GOT3 (cell line): ENCODE data around the gene VHLL.

Source experiments
- DNase-seq: peaks from one replicate; lab custom pipeline; 2025; ENCODE audit warnings: mixed read lengths; lab: John Stamatoyannopoulos, UW

Gene VHLL

GRCh38 chr1:156291226-156292061 is 7.7 kb downstream of the VHLL start:
- DNase-seq = peak; percentile 78

DNA sequence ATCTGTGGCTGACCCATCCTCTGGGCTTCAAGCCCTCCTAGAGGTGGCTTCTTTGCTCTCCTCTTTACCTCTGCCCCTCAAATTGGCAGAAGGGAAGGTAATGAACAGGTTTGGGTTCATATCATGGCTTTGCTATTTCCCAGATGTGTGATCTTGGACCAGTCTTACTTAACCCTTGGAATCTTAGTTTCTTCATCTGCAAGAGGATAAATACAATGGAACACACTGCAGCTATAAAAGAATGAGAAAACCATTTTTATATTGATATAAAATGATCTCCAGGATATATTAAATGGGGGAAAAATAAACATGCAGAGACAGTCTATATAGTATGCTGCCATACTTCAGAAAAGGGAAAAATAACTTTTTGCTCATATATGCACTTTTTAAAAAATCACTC is 9.2 kb downstream of the VHLL start:
- no peak for DNase-seq

GRCh38 chr1:156286061-156286460 is 13.0 kb downstream of the VHLL start:
- no peak for DNase-seq

DNA sequence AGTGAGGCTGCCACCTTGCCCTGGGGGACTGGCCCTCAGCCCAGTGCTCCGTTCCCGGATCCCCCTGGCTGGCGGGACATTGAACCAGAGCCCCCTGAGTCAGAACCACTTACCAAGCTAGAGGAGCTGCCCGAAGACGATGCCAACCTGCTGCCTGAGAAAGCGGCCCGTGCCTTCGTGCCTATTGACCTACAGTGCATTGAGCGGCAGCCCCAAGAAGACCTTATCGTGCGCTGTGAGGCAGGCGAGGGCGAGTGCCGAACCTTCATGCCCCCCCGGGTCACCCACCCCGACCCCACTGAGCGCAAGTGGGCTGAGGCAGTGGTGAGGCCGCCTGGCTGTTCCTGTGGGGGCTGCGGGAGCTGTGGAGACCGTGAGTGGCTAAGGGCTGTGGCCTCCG is 13.7 kb downstream of the VHLL start:
- DNase-seq = no peak

- DNase-seq = no peak
These were observed 14.3 kb downstream of the VHLL start for GRCh38 chr1:156284757-156285156.

- no peak for DNase-seq
These were observed 15.0 kb downstream of the VHLL start, which contains the start of gene TMEM79 for GRCh38 chr1:156284112-156284511. TMEM79 (plus strand) TSS chr1:156284325; CDS start chr1:156285227, 902 bp downstream.

DNA sequence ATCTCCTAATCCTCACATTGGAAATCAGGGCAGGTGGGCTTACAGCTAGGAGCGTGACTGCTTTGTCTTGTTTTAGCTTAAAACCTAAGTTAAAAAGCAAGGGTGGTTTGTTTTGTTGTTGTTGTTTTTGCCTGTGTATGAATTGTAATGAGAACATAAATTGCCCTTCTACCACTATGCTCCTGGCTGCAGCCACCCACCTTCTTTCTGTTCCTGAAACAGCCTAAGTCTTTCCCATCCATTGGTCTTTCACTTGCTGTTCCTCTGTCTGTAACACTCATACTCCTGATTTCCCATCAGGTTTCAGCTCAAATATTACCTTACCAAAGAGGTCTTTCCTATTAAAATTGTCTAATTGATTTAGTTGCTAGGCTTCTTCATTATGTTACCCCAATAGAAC is 15.6 kb downstream of the VHLL start:
- no peak for DNase-seq

GRCh38 chr1:156282479-156283222 is 16.5 kb downstream of the VHLL start, which contains the start of gene SMG5:
SMG5 (minus strand) TSS chr1:156282825; CDS start chr1:156282680, 145 bp downstream.
- DNase-seq = peak; percentile 84

- no peak for DNase-seq
These were observed 17.2 kb downstream of the VHLL start for GRCh38 chr1:156281693-156282478.

GRCh38 chr1:156281281-156281680 is 17.8 kb downstream of the VHLL start:
- DNase-seq = no peak

GRCh38 chr1:156279837-156280236 is 19.3 kb downstream of the VHLL start:
- DNase-seq = no peak

DNA sequence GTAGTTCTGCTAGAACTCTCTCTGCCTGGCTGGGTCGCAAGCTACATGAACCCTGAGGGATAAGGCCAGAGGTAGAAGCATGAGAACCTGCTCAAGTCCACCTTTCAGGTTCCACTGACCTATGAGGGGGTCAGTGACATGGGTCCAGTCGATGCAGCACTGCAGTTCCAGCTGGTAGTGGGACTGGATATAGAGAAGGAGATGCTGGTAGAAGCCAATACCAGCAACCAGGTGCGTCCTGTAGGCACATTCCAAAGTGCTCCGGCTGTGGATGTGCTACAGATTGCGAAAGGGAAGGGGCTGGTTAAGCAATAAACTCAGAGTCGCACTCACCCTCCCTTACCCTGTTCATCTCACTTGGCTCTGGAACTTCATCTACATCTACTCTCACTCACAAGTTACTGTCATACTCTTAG is 22.1 kb downstream of the VHLL start:
- DNase-seq = no peak

- DNase-seq = no peak
These were observed 22.6 kb downstream of the VHLL start for GRCh38 chr1:156276532-156276931.

DNA sequence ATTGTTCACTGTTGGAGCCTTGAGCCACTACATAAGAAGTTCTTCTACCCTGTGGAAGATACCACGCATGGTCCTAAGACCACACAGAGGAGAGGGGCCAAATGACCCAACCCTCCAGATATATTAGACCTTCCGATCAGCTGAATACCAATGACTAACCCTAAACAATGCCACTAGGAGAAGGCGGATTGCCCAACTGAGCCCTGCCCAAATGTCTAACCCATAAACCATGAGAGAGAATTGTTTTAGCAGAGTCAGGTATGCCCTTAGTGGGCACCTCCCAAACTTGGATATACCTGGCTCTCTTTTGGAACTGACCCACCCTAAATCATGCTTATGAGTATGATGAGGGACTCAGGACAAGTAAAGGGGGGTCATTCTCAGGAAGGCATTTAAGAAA is 28.8 kb downstream of the VHLL start:
- no peak for DNase-seq

- DNase-seq = no peak
These were observed 30.8 kb downstream of the VHLL start for GRCh38 chr1:156268336-156268735.

- no peak for DNase-seq
These were observed 33.1 kb downstream of the VHLL start for GRCh38 chr1:156266051-156266450.

DNA sequence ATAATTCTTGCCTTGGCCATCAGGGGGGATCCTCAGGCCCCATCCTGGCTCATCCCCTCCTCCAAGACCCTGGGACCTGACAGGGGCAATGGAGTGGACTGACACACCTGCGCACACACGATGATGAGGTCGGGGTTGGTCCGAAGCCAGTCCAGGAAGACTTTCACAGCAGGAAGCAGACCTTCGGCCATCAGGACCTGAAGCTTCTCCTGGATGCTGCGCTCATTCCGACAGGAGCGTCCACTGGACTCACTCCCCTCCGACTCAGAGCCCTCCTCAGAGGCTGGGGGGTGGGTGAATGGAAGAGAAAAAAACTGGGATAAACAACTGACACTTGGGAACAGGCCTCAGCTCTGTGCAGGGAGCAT is 35.8 kb downstream of the VHLL start:
- no peak for DNase-seq

DNA sequence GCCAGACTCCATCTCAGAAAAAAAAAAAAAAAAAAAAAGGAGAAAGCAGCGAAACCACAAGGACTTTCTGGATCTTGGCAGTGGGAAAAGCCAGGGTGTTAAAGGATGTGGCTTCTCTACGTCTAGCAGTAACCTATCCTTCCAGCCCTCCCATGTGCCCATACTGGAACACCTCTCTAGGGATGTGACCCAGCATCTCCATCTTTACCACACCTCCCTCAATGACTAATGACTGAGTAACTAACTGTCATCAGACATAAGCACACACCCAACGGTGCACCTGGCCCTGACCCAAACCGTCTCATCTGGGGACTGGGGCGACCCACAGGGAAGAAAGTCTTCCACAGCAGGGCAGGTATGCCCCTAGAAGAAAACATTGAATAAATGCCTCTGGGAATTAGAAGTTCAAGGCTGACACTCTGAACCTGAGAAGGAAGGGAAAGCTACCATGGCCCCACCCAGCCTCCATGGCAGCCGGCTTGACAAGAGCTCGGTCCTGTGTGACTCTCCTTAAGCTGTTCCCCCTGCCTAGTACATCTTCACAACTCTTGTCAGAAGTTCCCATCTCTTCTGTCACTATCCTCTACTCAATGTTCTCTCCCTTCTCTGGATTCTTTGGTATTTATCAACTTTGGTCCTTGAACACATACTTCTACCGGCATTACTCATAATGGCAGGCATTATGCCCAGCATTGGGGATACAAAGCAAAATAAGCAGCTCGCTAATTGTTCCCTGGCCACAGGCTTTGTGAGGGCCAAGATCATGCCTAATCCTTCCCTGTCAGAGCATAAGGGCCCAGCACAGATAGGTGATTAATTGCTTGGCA is 36.4 kb downstream of the VHLL start:
- DNase-seq = no peak

GRCh38 chr1:156260896-156261295 is 38.2 kb downstream of the VHLL start:
- DNase-seq = no peak

GRCh38 chr1:156259805-156260204 is 39.3 kb downstream of the VHLL start:
- DNase-seq = no peak

DNA sequence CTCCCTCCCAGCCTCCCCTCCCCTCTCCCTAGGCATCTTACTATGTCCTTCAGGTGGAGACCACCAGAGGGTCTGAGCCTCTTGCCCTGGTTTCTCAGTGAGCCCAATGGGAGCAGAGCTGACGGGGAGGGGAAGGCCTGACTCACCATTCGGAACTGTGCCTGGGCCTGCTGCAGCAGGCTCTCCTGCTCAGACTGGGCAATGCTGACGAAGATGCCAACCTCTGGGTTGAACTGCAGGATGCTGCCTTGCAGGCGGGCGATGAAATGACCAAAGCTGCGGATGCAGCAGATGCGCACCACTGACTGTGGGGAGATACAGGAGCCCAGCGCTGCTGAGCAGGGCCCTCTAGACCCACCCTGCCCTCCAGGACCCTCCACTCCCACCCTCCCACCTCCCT is 40.2 kb downstream of the VHLL start:
- DNase-seq = no peak
